ENCODE measurements around the gene COL4A6. TPM values are rescaled to one million over a fixed set of nuclear protein-coding genes. Genes with fewer than 3 reads are reported as not detected.

COL4A6 gene
- total and polyA plus RNA-seq, 2 of the 4 experiments (the other 2 are of a cell fraction) = 0.36 to 0.74 TPM

GRCh38 chrX:108186811-108187210, 251.4 kb downstream of the COL4A6 start:
- H3K18ac ChIP-seq (ENCODE audit: low read depth, low read length) = no peak overlapping the region
- no CpG with 5 or more reads among the region's 4 CpGs for WGBS, 2 experiments (ENCODE audit: extremely low coverage in 2 of 2, insufficient read length in 1 of 2)
- dilution Hi-C loops (cut with HindIII; ENCODE audit: low sequenced_read_pairs, unreplicated experiment) = no loop called here
- no peak overlapping the region for H3K14ac ChIP-seq (replicated peaks; ENCODE audit: low read depth, low read length)
- POLR2A ChIA-PET (ENCODE audit: unreplicated experiment) = no interaction called here
- H4K91ac ChIP-seq (ENCODE audit: insufficient read depth, low read depth, low read length) = no peak overlapping the region
- peak overlapping the region in 1 of 2 experiments; percentile 48; a peak in 1 of 4 replicates for H4K8ac ChIP-seq (ENCODE audit: low read depth in 2 of 2, low read length in 2 of 2)
- ATAC-seq (ENCODE audit: low read depth) = peak; percentile 54
- no peak overlapping the region for H2BK20ac ChIP-seq (ENCODE audit: low read depth, low read length)
- no peak overlapping the region for H3K4ac ChIP-seq (ENCODE audit: low read depth, low read length)
- H4K20me1 ChIP-seq (ENCODE audit: insufficient read depth, low read length) = no peaks in the 10 kb centered on the region
- no peak overlapping the region for H4K5ac ChIP-seq (ENCODE audit: low read depth, low read length)
- no peak overlapping the region for H3K56ac ChIP-seq (ENCODE audit: extremely low read depth, insufficient read depth, low read length)
- H2BK120ac ChIP-seq (ENCODE audit: low read depth, low read length) = no peak overlapping the region
- H3K9me1 ChIP-seq (ENCODE audit: insufficient read depth, low read length) = no peaks in the 10 kb centered on the region
- peak; percentile 87 for DNase-seq
- no peaks in the 10 kb centered on the region for H3K79me1 ChIP-seq (ENCODE audit: low read depth in 1 of 2, low read length in 2 of 2)
- intact Hi-C loops (cut with micrococcal nuclease) = no loop called here
- H3K4me3 ChIP-seq (ENCODE audit: insufficient read depth, low read depth, low read length) = no peak overlapping the region
- TF ChIP-seq SMC3 (IDR thresholded peaks at IDR 0.05; ENCODE audit: low read depth, low read length) (no peak), FOS (IDR thresholded peaks at IDR 0.05; ENCODE audit: low read depth, low read length) (peak; percentile 68)
- H3K9ac ChIP-seq (ENCODE audit: low read depth, low read length) = no peak overlapping the region
- no TSS peak for BruUV-seq (replicated peaks)
- in situ Hi-C loops (cut with MboI; ENCODE audit: low sequenced_read_pairs) = no loop called here
- peaks cover 19% of the 10 kb centered on the region for H3K27me3 ChIP-seq (ENCODE audit: control insufficient read depth, insufficient read depth, low read length)
- peaks cover 2% of the 10 kb centered on the region; the same call in 1 of the 2 replicates for H3K4me1 ChIP-seq (ENCODE audit: control insufficient read depth, insufficient read depth, low read length)
- H2BK5ac ChIP-seq (ENCODE audit: low read depth, low read length, poor library complexity, severe bottlenecking) = no peak overlapping the region
- H3K9me3 ChIP-seq (ENCODE audit: control insufficient read depth, insufficient read depth, low read length) = no peaks in the 10 kb centered on the region
- no peak overlapping the region for H2AK9ac ChIP-seq (replicated peaks; ENCODE audit: low read depth, low read length, poor library complexity)
- H2BK15ac ChIP-seq (ENCODE audit: low read depth, low read length) = no peak overlapping the region
- H3K36me3 ChIP-seq (ENCODE audit: control insufficient read depth, insufficient read depth, low read length) = no peaks in the 10 kb centered on the region
- CTCF ChIA-PET = interaction anchor here (0.6 kb wide), 1 partner anchor 191 kb away, joined by 3 read pairs; no protein-coding TSS in a partner anchor
- no peak overlapping the region for H3K27ac ChIP-seq (ENCODE audit: insufficient read depth, low read length)
- H3K4me2 ChIP-seq (ENCODE audit: low read depth, low read length) = no peak overlapping the region; the same call in 1 of the 2 replicates
- H3K23ac ChIP-seq (ENCODE audit: low read depth, low read length) = no peak overlapping the region
- no peak overlapping the region for H2AK5ac ChIP-seq (ENCODE audit: low read depth, low read length)
- no peak overlapping the region for H2AFZ ChIP-seq (replicated peaks; ENCODE audit: low read length, poor library complexity)
